Activated naive CD8-positive, alpha-beta T cell treated with anti-CD3 and anti-CD28 coated beads, Interleukin-2, amount 50 U/mL, for 24 hours (primary cell): Measurements from ENCODE around the gene CCN2.
"Not testable (repeated sequence)": the region's sequence is repeated elsewhere in the genome, so short reads cannot be mapped to it uniquely, and the experiment has no call there.

Experiments used
- ATAC-seq: fragments of 150-1000 bp; cut with Tn5 transposase; one replicate; pipeline ENCODE4 v1.10.0; 2021
- DNase-seq: peaks from one replicate; pipeline ENCODE4 v3.0.0; 2021
- H3K27ac Mint-ChIP-seq: one replicate; pipeline ENCODE4 v1.8.0; 2021; ENCODE audit warnings: mild to moderate bottlenecking, mixed read lengths
- H3K27me3 Mint-ChIP-seq: one replicate; pipeline ENCODE4 v1.8.0; 2021; ENCODE audit warnings: mixed read lengths
- H3K36me3 Mint-ChIP-seq: one replicate; pipeline ENCODE4 v1.8.0; 2021; ENCODE audit warnings: low read depth, mixed read lengths
- H3K4me1 Mint-ChIP-seq: one replicate; pipeline ENCODE4 v1.8.0; 2021; ENCODE audit warnings: mixed read lengths
- H3K4me3 Mint-ChIP-seq: one replicate; pipeline ENCODE4 v1.8.0; 2021; ENCODE audit warnings: mild to moderate bottlenecking, moderate library complexity, mixed read lengths
- H3K9me3 Mint-ChIP-seq: one replicate; pipeline ENCODE4 v1.8.0; 2021; ENCODE audit warnings: mixed read lengths

CCN2 gene

DNA sequence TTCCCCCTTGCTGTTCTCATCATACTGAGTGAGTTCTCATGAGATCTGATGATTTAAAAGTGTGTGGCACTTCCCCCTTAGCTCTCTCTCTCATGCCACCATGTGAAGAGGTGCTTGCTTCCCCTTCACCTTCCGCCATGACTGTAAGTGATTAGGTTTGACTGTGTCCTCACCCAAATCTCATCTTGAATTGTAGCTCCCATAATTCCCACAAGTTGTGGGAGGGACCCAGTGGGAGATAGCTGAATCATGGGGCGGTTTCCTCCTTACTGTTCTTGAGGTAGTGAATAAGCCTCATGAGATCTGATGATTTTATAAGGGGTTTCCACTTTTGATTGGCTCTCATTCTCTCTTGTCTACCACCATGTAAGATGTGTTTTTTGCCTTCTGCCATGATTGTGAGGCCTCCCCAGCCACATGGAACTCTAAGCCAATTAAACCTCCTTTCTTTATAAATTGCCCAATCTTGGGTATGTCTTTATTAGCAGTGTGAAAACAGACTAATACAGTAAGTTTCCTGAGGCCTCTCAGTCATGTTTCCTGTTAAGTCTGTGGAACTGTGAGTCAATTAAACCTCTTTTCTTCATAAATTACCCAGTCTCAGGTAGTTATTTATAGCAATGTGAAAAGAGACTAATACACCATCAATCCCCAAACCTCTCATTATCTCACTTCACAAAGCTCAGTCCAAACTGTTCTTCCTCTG is 34.9 kb downstream of the CCN2 start:
- H3K36me3 Mint-ChIP-seq, ATAC-seq: not testable (repeated sequence)

GRCh38 chr6:131914967-131915751 is 36.0 kb downstream of the CCN2 start:
- H3K36me3 Mint-ChIP-seq, result peaks cover 2% of the 10 kb centered on the region
- H3K27ac Mint-ChIP-seq, result no peak overlapping the region
- H3K27me3 Mint-ChIP-seq, result peaks cover 43% of the 10 kb centered on the region
- peaks cover 11% of the 10 kb centered on the region for H3K9me3 Mint-ChIP-seq
- H3K4me3 Mint-ChIP-seq, result no peak overlapping the region
- H3K4me1 Mint-ChIP-seq, result peaks cover 23% of the 10 kb centered on the region
- no peak for ATAC-seq
- peak; percentile 54 for DNase-seq

More for the DNA sequence above, 34.9 kb downstream of the CCN2 start:
- not testable (repeated sequence) for H3K4me3 Mint-ChIP-seq, H3K27ac Mint-ChIP-seq, DNase-seq
- H3K9me3 Mint-ChIP-seq, result peaks cover 11% of the 10 kb centered on the region
- peaks cover 36% of the 10 kb centered on the region for H3K27me3 Mint-ChIP-seq
- H3K4me1 Mint-ChIP-seq, result peaks cover 21% of the 10 kb centered on the region

GRCh38 chr6:131914234-131914633 is 36.9 kb downstream of the CCN2 start:
- peaks cover 31% of the 10 kb centered on the region for H3K4me1 Mint-ChIP-seq
- H3K4me3 Mint-ChIP-seq, result no peak overlapping the region
- H3K9me3 Mint-ChIP-seq, result peaks cover 11% of the 10 kb centered on the region
- no peak overlapping the region for H3K27ac Mint-ChIP-seq
- H3K27me3 Mint-ChIP-seq, result peaks cover 43% of the 10 kb centered on the region
- DNase-seq, result no peak
- H3K36me3 Mint-ChIP-seq, result peaks cover 2% of the 10 kb centered on the region
- ATAC-seq, result no peak

DNA sequence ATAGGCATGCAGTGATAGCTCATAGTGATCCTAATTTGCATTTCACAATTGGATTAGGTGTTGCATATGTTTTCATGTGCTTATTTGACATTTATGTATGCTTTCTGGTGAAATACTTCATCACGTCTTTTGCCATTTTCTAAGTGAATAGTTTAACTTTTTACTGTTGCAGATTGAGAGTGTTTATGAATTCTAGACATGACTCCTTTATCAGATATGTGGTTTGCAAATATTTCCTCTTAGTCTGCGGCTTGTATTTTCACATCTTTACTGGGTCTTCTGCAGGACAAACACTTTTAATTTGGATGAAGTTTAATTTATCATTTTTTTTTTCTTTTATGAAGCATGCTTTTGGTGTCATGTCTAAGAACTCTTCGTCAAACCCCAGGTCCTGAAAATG is 39.2 kb downstream of the CCN2 start:
- Mint-ChIP-seq H3K4me3 (no peak overlapping the region), H3K27ac (no peak overlapping the region), H3K4me1 (peaks cover 22% of the 10 kb centered on the region), H3K27me3 (peaks cover 40% of the 10 kb centered on the region), H3K36me3 (no peaks in the 10 kb centered on the region), H3K9me3 (peaks cover 11% of the 10 kb centered on the region)
- no peak for ATAC-seq
- DNase-seq, result no peak

DNA sequence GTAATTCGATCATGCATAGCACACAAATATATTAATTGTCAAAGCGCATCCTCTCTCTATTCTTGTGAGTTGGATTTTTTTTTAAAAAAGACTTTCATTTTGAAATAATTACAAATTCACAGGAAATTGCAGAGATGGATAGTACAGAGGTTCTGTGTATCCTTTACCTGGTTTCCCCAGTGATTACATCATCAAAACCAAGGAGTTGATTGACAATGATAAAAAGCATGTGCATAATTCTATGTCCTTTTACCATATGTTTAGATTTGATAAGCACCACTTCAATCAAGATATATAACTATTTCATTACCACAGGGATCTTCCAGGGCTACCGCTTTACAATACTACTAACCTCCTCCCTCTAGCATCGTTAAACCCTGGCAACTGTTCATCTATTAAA is 40.2 kb downstream of the CCN2 start:
- peaks cover 33% of the 10 kb centered on the region for H3K27me3 Mint-ChIP-seq
- H3K4me3 Mint-ChIP-seq, result no peak overlapping the region
- ATAC-seq, result no peak
- no peak overlapping the region for H3K27ac Mint-ChIP-seq
- peaks cover 4% of the 10 kb centered on the region for H3K9me3 Mint-ChIP-seq
- no peak for DNase-seq
- H3K4me1 Mint-ChIP-seq, result peaks cover 13% of the 10 kb centered on the region
- H3K36me3 Mint-ChIP-seq, result no peaks in the 10 kb centered on the region

- Mint-ChIP-seq H3K4me3 (no peak overlapping the region), H3K36me3 (no peaks in the 10 kb centered on the region), H3K9me3 (no peaks in the 10 kb centered on the region), H3K4me1 (peaks cover 11% of the 10 kb centered on the region), H3K27ac (no peak overlapping the region), H3K27me3 (peaks cover 29% of the 10 kb centered on the region)
- DNase-seq (no peak), ATAC-seq (no peak)
These were observed 41.0 kb downstream of the CCN2 start for GRCh38 chr6:131910219-131910589.

DNA sequence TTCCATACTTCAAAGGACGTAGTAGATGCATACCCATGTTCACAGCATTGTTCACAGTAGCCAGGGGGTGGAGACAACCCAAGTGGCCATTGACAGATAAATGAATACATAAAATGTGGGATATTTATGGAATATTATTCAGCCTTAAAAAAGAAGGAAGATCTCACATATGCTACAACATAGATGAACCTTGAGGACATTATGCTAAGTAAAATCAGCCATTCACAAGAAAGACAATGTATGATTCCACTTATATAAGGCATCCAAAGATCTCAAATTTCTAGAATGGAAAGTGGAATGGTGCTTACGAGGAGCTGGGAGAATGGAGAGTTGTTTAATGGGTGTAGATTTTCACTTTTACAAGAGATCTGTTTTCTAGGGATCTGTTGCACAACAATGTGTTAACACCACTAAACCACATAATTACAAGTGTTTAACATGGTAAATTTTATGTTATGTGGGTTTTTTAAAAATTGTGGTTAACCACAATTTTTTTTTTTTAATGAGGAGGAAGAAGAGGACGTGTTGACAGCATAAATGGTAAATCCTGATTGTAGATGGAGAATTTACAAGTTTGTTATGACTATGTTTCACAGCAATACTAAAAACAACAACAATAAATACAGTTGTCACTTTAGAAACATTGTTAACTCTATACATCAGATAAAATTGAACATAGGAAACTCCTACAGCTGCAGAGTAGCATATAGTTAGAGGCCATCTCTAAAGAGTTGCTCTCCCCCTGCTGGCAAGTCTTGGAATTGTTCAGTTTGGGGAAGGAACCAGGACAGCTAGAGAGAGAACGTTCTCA is 41.6 kb downstream of the CCN2 start:
- peak; percentile 79 for DNase-seq
- peaks cover 26% of the 10 kb centered on the region for H3K27me3 Mint-ChIP-seq
- H3K4me1 Mint-ChIP-seq, result peaks cover 11% of the 10 kb centered on the region
- no peaks in the 10 kb centered on the region for H3K9me3 Mint-ChIP-seq
- peak overlapping the region; percentile 50 for H3K27ac Mint-ChIP-seq
- ATAC-seq, result peak; percentile 91
- H3K36me3 Mint-ChIP-seq, result no peaks in the 10 kb centered on the region
- H3K4me3 Mint-ChIP-seq, result peak overlapping the region; percentile 4

GRCh38 chr6:131908787-131909186 is 42.4 kb downstream of the CCN2 start:
- H3K4me3 Mint-ChIP-seq, H3K9me3 Mint-ChIP-seq, ATAC-seq, H3K36me3 Mint-ChIP-seq, DNase-seq, H3K27ac Mint-ChIP-seq: not testable (repeated sequence)
- peaks cover 22% of the 10 kb centered on the region for H3K27me3 Mint-ChIP-seq
- H3K4me1 Mint-ChIP-seq, result peaks cover 11% of the 10 kb centered on the region

GRCh38 chr6:131903734-131904133 is 47.4 kb downstream of the CCN2 start:
- H3K27me3 Mint-ChIP-seq, result peaks cover 14% of the 10 kb centered on the region
- H3K4me1 Mint-ChIP-seq, DNase-seq, H3K9me3 Mint-ChIP-seq, ATAC-seq, H3K4me3 Mint-ChIP-seq, H3K36me3 Mint-ChIP-seq, H3K27ac Mint-ChIP-seq: not testable (repeated sequence)

- DNase-seq, H3K4me3 Mint-ChIP-seq, H3K27ac Mint-ChIP-seq, H3K4me1 Mint-ChIP-seq, ATAC-seq, H3K36me3 Mint-ChIP-seq: not testable (repeated sequence)
- peaks cover 13% of the 10 kb centered on the region for H3K9me3 Mint-ChIP-seq
- peaks cover 21% of the 10 kb centered on the region for H3K27me3 Mint-ChIP-seq
These were observed 49.8 kb downstream of the CCN2 start for GRCh38 chr6:131901326-131901873.

- ATAC-seq (no peak), DNase-seq (no peak)
- Mint-ChIP-seq H3K27ac (no peak overlapping the region), H3K4me3 (no peak overlapping the region), H3K36me3 (no peaks in the 10 kb centered on the region), H3K9me3 (peaks cover 13% of the 10 kb centered on the region), H3K27me3 (peaks cover 22% of the 10 kb centered on the region), H3K4me1 (peaks cover 2% of the 10 kb centered on the region)
These were observed 50.9 kb downstream of the CCN2 start for GRCh38 chr6:131900231-131900630.

- Mint-ChIP-seq H3K27me3 (peaks cover 31% of the 10 kb centered on the region), H3K27ac (no peak overlapping the region), H3K4me1 (peaks cover 5% of the 10 kb centered on the region), H3K4me3 (no peak overlapping the region), H3K9me3 (peaks cover 13% of the 10 kb centered on the region), H3K36me3 (no peaks in the 10 kb centered on the region)
- no peak for ATAC-seq
- no peak for DNase-seq
These were observed 52.5 kb downstream of the CCN2 start for GRCh38 chr6:131898718-131899117.
